GM21390 (cell line): Measurements from ENCODE around the gene SPAG9.
A peak's percentile ranks its signal among the peaks of the same experiment; 100 is the strongest.
"Not testable (repeated sequence)": the region's sequence is repeated elsewhere in the genome, so short reads cannot be mapped to it uniquely, and the experiment has no call there.

Experiments used
- ATAC-seq: cut with Tn5 transposase; IDR thresholded peaks from one replicate; pipeline ENCODE4 v1.9.1; 2021; ENCODE audit not compliant: unreplicated experiment

The SPAG9 gene

GRCh38 chr17:50941676-50942048, 179.0 kb downstream of the SPAG9 start:
- not testable (repeated sequence) for ATAC-seq

- no peak for ATAC-seq
Observed at GRCh38 chr17:50939795-50940684, 180.6 kb downstream of the SPAG9 start.

GRCh38 chr17:50939542-50939794, 181.2 kb downstream of the SPAG9 start:
- no peak for ATAC-seq

- ATAC-seq = no peak
Observed at GRCh38 chr17:50938821-50939541, 181.7 kb downstream of the SPAG9 start.

- ATAC-seq = no peak
Observed at GRCh38 chr17:50935996-50936266, 184.7 kb downstream of the SPAG9 start.

GRCh38 chr17:50935221-50935995, 185.3 kb downstream of the SPAG9 start:
- ATAC-seq = no peak

GRCh38 chr17:50934672-50935220, 185.9 kb downstream of the SPAG9 start:
- ATAC-seq = no peak

- ATAC-seq = no peak
Observed at GRCh38 chr17:50934161-50934560, 186.5 kb downstream of the SPAG9 start.

- ATAC-seq = peak; percentile 62
Observed at GRCh38 chr17:50931144-50931908, 189.3 kb downstream of the SPAG9 start.

GRCh38 chr17:50928646-50929045, 192.0 kb downstream of the SPAG9 start:
- ATAC-seq = no peak

GRCh38 chr17:50927287-50927686, 193.4 kb downstream of the SPAG9 start:
- no peak for ATAC-seq

GRCh38 chr17:50926523-50926922, 194.1 kb downstream of the SPAG9 start:
- no peak for ATAC-seq

- no peak for ATAC-seq
Observed at GRCh38 chr17:50925296-50925891, 195.3 kb downstream of the SPAG9 start.

GRCh38 chr17:50924800-50925199, 195.9 kb downstream of the SPAG9 start:
- no peak for ATAC-seq

- ATAC-seq = no peak
Observed at GRCh38 chr17:50924300-50924699, 196.4 kb downstream of the SPAG9 start.

- ATAC-seq = no peak
Observed at GRCh38 chr17:50923611-50924010, 197.1 kb downstream of the SPAG9 start.

- ATAC-seq = no peak
Observed at GRCh38 chr17:50922721-50923405, 197.8 kb downstream of the SPAG9 start.

GRCh38 chr17:50922107-50922506, 198.6 kb downstream of the SPAG9 start:
- no peak for ATAC-seq

GRCh38 chr17:50920891-50921586, 199.6 kb downstream of the SPAG9 start:
- ATAC-seq = no peak
